ENCODE data around the gene TSC2.

GRCh38 chr16:2007081-2007836 lies 40.5 kb upstream of the TSC2 start:
- TF ChIP-seq CTCF (IDR thresholded peaks at IDR 0.05) (no peak), POLR2A (IDR thresholded peaks at IDR 0.05) (no peak)
